Umbilical cord (tissue), 2 donors: ENCODE results near the gene POLR1G. TPM values are rescaled to one million over a fixed set of nuclear protein-coding genes. Genes with fewer than 3 reads are reported as not detected.
"Not testable (repeated sequence)": the region's sequence is repeated elsewhere in the genome, so short reads cannot be mapped to it uniquely, and the experiment has no call there.

Experiments
- DNase-seq: peaks from one replicate; pipeline ENCODE4 v3.0.0-alpha.2; 2015; ENCODE audit warnings: low spot score
- total RNA-seq: library from RNA; depleted of rRNA; stranded (reverse); fragments of >200 nt; gene quantifications from one replicate; pipeline ENCODE4 v1.2.3, GENCODE V29; 2014; ENCODE audit warnings: low replicate concordance; ENCODE audit not compliant: insufficient read depth

Gene POLR1G
- total RNA-seq, 1 donor from 2014 or later = 8.7 TPM

DNA sequence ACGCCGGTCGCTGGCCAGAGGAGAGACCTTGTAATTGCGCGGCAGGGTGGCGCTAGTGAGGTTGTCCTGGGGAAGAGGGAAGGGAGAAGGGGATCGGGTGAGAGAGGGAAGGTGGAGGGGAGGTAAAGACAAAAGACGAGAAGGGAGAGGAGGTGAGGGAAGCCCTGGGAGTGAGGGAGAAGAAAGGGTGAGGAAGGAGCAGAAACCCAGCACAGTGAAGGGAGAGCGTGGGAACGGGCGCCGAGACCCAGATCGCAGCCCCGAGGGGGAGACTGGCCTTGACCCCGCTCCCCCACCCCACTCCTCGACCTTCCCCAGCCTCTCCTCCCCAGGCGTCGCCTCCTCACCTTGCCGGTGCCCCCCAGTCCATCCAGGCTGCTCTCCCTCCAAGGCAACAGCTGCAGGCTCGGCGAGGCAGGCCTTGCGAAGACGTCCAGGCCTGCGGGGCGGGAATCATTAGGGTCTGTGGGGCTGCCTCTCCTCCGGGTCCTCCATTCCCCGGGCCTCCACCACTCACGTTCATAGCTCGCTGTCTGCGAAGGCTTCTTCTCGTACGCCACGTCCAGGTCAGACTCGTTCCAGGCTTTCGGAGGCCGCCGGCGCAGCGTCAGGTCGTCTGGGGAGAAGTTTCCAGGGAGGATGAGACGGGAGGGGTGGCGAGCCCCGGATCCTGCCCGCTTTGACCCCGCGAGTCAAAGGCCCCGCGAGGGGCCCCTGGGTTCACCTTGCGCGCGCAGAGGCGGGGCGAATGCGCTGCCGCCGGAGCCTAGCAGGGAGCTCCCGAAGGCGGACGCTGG, 10.4 kb upstream of the POLR1G start:
- DNase-seq = no peak

GRCh38 chr19:45400192-45400591, 6.3 kb upstream of the POLR1G start:
- DNase-seq = peak; percentile 28

GRCh38 chr19:45401815-45402214, 4.6 kb upstream of the POLR1G start:
- no peak for DNase-seq

DNA sequence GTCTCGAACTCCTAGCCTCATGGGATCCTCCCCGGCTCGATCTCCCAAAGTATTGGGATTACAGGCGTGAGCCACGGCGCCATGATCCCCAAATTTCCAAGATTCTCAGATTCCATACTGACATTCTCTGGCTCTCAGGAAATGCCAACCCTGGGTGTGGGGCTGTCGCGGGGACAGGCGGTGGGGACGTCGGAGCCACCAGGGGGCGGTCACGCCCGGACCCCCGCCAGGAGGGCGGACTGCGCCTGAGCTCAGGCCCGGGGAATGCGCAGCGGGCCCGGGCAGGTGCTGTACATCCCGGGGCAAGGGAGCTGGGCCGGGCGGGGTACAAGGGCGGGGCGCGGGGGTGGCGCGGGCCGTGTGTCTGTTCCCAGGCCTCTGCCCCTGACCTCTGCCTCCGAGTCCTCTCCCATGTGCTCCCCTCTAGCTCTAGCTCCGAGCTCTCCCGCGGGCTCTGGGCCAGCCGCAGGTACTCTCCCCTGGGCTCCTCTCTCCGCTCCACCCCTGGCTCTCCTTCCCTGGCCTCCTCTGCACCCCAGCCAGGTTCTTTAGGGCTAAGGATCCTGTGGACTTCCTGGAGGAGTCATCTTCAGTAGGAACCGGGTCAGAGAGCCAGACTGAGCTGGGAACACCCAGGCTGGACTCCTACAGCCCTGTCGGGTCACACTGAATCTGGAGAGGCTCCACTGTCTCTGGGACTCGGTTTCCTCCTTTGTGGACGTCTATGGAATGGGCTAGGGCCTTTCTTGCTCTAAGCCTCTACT, 4.0 kb upstream of the POLR1G start:
- DNase-seq = peak; percentile 49

GRCh38 chr19:45403272-45403671, 3.2 kb upstream of the POLR1G start:
- no peak for DNase-seq

GRCh38 chr19:45403781-45404556, 2.5 kb upstream of the POLR1G start:
- peak; percentile 48 for DNase-seq

- peak; percentile 85 for DNase-seq
These were observed 1.6 kb upstream of the POLR1G start, which contains the start of gene PPP1R13L for GRCh38 chr19:45404557-45405434. PPP1R13L (minus strand) TSS chr19:45405069; CDS start chr19:45398318, 6,751 bp downstream.

DNA sequence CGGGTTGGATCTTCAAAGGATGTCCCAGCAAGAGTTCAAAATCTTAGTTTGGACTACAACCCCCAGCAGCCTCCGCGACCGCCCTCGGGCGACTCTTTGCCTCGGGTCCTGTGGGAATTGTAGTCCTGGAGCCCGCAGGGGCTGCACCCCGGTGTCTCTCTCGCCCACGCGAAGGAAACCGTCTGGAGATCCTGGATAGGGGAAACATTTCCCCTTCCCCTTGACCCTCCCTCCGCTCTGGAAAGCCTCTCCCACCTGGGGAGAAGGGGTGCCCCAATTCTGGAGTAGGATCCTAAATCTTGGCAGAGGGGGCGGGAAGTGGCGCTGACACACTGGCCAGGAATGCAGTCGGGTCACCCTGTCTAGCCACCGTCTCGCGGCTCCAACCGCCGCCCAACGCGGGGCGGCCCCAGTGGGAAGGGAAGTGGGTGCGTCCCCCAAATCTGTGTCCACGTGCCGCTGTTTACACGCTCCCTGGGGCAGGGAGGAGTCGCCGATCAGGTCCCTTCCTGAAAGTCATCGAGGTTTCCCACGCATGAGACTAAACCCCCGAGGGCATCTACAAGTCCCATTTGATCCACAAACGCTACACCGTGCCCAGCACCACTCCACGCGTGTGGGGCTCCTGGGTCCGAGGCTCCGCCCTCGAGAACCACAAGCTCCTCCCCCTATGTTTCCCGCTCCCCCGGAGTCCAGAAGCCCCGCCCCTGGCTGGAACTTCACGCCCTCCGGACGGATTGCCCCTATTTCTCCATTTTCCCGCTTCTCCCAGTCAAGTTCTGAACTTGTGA, 814 bp upstream of the POLR1G start:
- peak; percentile 94 for DNase-seq

- no peak for DNase-seq
These were observed 589 bp downstream of the POLR1G start for GRCh38 chr19:45407091-45407375.

DNA sequence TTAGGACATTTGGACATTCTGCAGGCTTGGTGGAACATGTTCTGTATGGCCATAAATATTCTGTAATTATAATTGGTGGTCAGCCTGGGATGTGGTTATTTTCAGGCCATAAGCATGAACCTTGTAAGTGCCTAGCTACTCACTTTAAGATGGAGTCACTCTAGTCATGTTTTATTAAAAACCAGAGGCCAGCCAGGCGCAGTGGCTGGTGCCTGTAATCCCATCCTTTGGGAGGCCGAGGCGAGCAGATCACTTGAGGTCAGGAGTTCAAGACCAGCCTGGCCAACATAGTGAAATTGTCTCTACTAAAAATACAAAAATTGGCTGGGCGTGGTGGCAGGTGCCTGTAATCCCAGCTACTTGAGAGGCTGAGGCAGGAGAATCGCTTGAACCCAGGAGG, 1.1 kb downstream of the POLR1G start:
- DNase-seq = not testable (repeated sequence)

DNA sequence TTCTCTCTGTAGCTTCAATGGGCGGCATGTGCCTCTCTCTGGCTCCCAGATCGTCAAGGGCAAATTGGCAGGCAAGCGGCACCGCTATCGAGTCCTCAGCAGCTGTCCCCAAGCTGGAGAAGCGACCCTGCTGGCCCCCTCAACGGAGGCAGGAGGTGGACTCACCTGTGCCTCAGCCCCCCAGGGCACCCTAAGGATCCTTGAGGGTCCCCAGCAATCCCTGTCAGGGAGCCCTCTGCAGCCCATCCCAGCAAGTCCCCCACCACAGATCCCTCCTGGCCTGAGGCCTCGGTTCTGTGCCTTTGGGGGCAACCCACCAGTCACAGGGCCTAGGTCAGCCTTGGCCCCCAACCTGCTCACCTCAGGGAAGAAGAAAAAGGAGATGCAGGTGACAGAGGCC, 1.7 kb downstream of the POLR1G start:
- DNase-seq = no peak

DNA sequence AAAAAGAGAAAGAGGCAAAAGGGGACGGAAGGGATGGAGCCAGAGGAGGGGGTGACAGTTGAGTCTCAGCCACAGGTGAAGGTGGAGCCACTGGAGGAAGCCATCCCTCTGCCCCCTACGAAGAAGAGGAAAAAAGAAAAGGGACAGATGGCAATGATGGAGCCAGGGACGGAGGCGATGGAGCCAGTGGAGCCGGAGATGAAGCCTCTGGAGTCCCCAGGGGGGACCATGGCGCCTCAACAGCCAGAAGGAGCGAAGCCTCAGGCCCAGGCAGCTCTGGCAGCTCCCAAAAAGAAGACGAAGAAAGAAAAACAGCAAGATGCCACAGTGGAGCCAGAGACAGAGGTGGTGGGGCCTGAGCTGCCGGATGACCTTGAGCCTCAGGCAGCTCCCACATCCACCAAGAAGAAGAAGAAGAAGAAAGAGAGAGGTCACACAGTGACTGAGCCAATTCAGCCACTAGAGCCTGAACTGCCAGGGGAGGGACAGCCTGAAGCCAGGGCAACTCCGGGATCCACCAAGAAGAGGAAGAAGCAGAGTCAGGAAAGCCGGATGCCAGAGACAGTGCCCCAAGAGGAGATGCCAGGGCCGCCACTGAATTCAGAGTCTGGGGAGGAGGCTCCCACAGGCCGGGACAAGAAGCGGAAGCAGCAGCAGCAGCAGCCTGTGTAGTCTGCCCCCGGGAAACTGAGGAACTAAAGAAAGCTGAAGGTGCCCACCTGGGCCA, 2.5 kb downstream of the POLR1G start:
- no peak for DNase-seq

DNA sequence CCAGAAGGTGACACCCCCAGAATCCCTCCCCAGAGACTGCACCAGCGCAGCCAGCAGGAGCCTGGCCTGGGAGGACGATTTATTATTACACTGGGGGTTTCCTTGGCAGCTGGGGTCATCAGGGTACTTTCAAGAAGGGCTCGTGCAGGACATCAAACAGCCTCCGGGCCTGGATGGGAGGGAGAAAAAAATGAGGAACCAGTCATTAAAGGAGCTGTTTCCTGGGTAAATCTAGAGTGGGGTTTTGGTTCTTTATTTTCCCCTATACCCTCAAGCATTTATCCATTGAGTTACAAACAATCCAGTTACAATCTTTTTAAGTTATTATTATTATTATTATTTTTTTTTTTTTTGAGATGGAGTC, 3.1 kb downstream of the POLR1G start:
- no peak for DNase-seq

- not testable (repeated sequence) for DNase-seq
These were observed 3.9 kb downstream of the POLR1G start for GRCh38 chr19:45410330-45410729.

GRCh38 chr19:45413497-45413896, 7.1 kb downstream of the POLR1G start:
- DNase-seq = no peak

DNA sequence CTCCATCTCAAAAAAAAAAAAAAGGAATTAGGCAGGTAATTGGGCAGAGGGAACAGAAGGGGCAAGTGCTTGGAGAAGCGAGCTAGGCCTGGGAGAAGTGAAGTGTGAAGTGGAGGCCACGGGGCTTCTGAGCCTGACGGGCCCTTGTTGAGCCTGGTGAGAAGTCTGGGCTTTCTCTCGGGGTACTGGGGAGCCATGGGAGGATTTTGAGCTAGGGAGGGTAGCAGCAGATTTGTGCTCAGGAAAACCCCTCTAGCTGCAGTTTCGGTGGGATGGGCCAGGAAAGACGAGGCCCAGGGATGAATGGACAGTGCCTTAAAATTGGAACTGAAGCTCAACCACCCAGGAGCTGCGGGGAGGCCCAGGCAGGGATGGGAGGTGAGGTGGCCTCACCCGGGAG, 8.0 kb downstream of the POLR1G start:
- DNase-seq = no peak

DNA sequence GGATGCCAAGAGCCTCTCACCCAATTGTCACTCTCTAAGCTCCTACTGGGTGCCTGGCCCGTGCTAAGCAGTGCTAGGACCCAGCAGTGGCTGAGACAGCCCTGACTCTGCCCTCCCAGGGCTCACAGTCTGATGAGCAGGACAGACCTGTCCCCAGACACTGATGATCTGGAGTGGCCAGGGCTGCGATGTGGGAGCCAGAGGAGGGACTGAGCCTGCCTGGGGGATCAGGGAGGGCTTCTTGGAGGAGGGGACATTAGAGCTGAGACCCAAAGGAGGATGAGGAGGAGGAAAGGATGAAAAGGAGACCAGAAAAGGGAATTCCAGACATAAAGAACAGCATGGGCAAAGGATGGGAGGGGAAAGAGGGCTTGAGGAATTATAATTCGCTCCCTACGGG, 10.7 kb downstream of the POLR1G start:
- DNase-seq = no peak

GRCh38 chr19:45418802-45419201, 12.4 kb downstream of the POLR1G start:
- no peak for DNase-seq

DNA sequence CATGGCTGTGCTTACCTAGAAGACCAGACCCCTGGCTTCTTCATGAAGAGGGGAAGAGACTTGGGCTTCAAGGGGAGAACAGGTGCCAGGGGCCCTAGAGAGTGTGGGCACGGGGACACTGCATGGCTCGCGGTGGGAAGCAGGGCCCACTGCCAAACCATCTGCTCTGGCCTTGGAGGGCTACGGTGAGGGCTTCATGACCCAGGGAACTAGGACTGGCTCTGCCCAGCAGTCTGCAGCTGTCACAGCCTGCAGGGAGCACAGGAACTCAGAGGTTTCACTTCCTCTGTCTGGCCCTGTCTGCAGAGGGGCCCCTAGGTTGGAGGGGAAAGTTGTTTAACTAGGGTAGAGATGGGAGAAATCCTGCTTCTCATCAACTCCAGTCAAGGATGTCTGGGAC, 13.0 kb downstream of the POLR1G start:
- no peak for DNase-seq

DNA sequence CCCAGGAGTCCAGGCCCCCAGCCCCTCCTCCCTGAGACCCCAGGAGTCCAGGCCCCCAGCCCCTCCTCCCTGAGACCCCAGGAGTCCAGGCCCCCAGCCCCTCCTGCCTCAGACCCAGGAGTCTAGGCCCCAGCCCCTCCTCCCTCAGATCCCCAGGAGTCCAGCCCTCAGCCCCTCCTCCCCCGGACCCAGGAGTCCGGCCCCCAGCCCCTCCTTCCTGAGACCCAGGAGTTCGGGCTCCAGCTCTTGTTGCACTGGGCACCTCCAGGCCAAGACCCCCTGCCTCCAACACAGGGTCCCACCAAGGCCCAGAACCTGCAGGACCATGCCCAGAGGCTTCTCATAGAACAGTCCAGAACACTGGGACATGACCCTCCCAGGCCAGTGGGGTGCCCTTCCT, 13.5 kb downstream of the POLR1G start:
- DNase-seq = no peak
